ENCODE measurements around the gene FARP1. TPM values are rescaled to one million over a fixed set of nuclear protein-coding genes. Genes with fewer than 3 reads are reported as not detected.

FARP1 gene
- total RNA-seq, 2 experiments from 2014 or later = not detected

- TF ChIP-seq EZH2phosphoT487 (IDR thresholded peaks at IDR 0.05; ENCODE audit: borderline replicate concordance, low read depth, low read length) (no peak), CTCF (conservative IDR thresholded peaks at IDR 0.05; ENCODE audit: low read length) (no peak)
- ChIA-PET POLR2A (no interaction called here), CTCF (ENCODE audit: unreplicated experiment) (no interaction called here)
- Histone ChIP-seq H2AFZ (ENCODE audit: low read length) (no peak overlapping the region), H4K20me1 (ENCODE audit: insufficient read depth, low read length) (no peaks in the 10 kb centered on the region), H3K9me3 (ENCODE audit: low read length) (no peaks in the 10 kb centered on the region), H3K36me3 (ENCODE audit: insufficient read depth, low read length) (no peaks in the 10 kb centered on the region), H3K27ac (ENCODE audit: low read depth, low read length, poor library complexity, severe bottlenecking) (no peak overlapping the region), H3K4me2 (ENCODE audit: low read length) (no peak overlapping the region), H3K4me3 (ENCODE audit: low read depth, low read length, poor library complexity, severe bottlenecking) (no peak overlapping the region), H3K9me2 (ENCODE audit: insufficient read depth, low read length) (no peaks in the 10 kb centered on the region), H3K4me1 (ENCODE audit: insufficient read depth, low read length, poor library complexity, severe bottlenecking) (no peaks in the 10 kb centered on the region), H3K79me2 (ENCODE audit: insufficient read depth, low read depth, low read length) (no peaks in the 10 kb centered on the region)
- no TSS peak for BruUV-seq (replicated peaks)
- intact Hi-C loops (cut with micrococcal nuclease; ENCODE audit: unreplicated experiment) = no loop called here
- no peak for DNase-seq (ENCODE audit: low spot score)
Observed at GRCh38 chr13:98143157-98143553, 261 bp downstream of the FARP1 start.

DNA sequence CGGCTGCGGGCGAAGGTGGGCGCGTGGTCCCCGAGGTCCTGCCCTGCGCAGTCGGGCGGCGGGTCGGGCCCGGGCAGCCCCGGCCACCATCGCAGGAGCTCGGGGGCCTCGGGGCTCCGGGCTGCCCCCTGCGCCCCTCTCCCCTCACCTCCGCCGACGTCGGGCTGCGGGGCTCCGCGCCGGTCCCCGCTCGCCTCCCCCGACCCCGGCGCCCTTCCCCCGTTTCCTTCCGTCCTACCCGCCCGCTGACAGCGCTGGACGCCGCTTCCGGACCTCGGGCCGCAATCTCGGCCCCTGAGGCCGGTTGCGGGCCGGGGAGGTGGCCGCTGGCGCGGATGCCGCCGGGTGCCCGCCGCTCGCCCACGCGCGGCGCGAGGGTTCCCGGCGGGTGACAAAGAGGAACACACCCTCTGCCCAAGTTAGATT, 720 bp downstream of the FARP1 start:
- CTCF ChIA-PET (ENCODE audit: unreplicated experiment) = no interaction called here

More for the DNA sequence above, 720 bp downstream of the FARP1 start:
- no peak overlapping the region for H3K27ac ChIP-seq (ENCODE audit: low read depth, low read length, poor library complexity, severe bottlenecking)
- POLR2A ChIA-PET = no interaction called here
- no peak overlapping the region for H2AFZ ChIP-seq (ENCODE audit: low read length)
- no peaks in the 10 kb centered on the region for H3K4me1 ChIP-seq (ENCODE audit: insufficient read depth, low read length, poor library complexity, severe bottlenecking)
- no peaks in the 10 kb centered on the region for H3K9me3 ChIP-seq (ENCODE audit: low read length)
- H3K4me3 ChIP-seq (ENCODE audit: low read depth, low read length, poor library complexity, severe bottlenecking) = no peak overlapping the region
- TF ChIP-seq CTCF (conservative IDR thresholded peaks at IDR 0.05; ENCODE audit: low read length) = no peak
- TF ChIP-seq EZH2phosphoT487 (IDR thresholded peaks at IDR 0.05; ENCODE audit: borderline replicate concordance, low read depth, low read length) = no peak
- no peaks in the 10 kb centered on the region for H3K9me2 ChIP-seq (ENCODE audit: insufficient read depth, low read length)
- H3K4me2 ChIP-seq (ENCODE audit: low read length) = no peak overlapping the region
- no peaks in the 10 kb centered on the region for H3K79me2 ChIP-seq (ENCODE audit: insufficient read depth, low read depth, low read length)
- DNase-seq (ENCODE audit: low spot score) = no peak
- no TSS peak for BruUV-seq (replicated peaks)
- intact Hi-C loops (cut with micrococcal nuclease; ENCODE audit: unreplicated experiment) = no loop called here
- no peaks in the 10 kb centered on the region for H4K20me1 ChIP-seq (ENCODE audit: insufficient read depth, low read length)
- H3K36me3 ChIP-seq (ENCODE audit: insufficient read depth, low read length) = no peaks in the 10 kb centered on the region
